GM12878 (cell line): ENCODE data around the gene PPT2.

Source experiments
- CTCF ChIP-seq, 3 experiments: IDR thresholded peaks in 2 of 3; conservative IDR thresholded peaks in 1 of 3; 2 replicates each; pipeline ENCODE4 v1.5.1; 2011; ENCODE audit warnings: low read depth in 3 of 3, low read length in 3 of 3, mild to moderate bottlenecking in 3 of 3, control low read depth in 2 of 3, moderate library complexity in 2 of 3, inconsistent platforms in 1 of 3, mixed read lengths in 1 of 3; ENCODE audit not compliant: control insufficient read depth in 2 of 3, insufficient read depth in 1 of 3; ENCODE audit errors: extremely low read depth in 1 of 3
- ESRRA ChIP-seq: IDR thresholded peaks from 2 replicates; pipeline ENCODE4 v1.6.1; 2012; ENCODE audit warnings: mild to moderate bottlenecking, low read length, improper control_type of control experiment
- EZH2 ChIP-seq: IDR thresholded peaks from 2 replicates; pipeline ENCODE4 v1.6.1; 2012; ENCODE audit warnings: low read depth, mild to moderate bottlenecking, control low read depth, inconsistent platforms, low read length, borderline replicate concordance; ENCODE audit not compliant: control insufficient read depth
- KAT2A ChIP-seq: conservative IDR thresholded peaks from 2 replicates; pipeline ENCODE4 v1.6.1; 2011; ENCODE audit warnings: low read depth, low read length; ENCODE audit not compliant: control insufficient read depth
- NR2C1 ChIP-seq: fragments of 450-650 bp; IDR thresholded peaks from 2 replicates; pipeline ENCODE4 v1.6.1; 2017; ENCODE audit warnings: antibody characterized with exemption, mild to moderate bottlenecking, moderate library complexity
- POLR2AphosphoS5 ChIP-seq: IDR thresholded peaks from 2 replicates; pipeline ENCODE4 v1.6.1; 2011; ENCODE audit warnings: mild to moderate bottlenecking, low read length, inconsistent platforms
- RBBP5 ChIP-seq: fragments of 200-600 bp; sonication (generic); conservative IDR thresholded peaks from 2 replicates; pipeline ENCODE4 v1.6.1; 2016
- REST ChIP-seq: IDR thresholded peaks from 2 replicates; pipeline ENCODE4 v1.6.1; 2012; ENCODE audit warnings: mild to moderate bottlenecking, low read depth, low read length
- RFX5 ChIP-seq: IDR thresholded peaks from 2 replicates; pipeline ENCODE4 v1.6.1; 2011; ENCODE audit warnings: low read depth, low read length, improper control_type of control experiment
- YY1 ChIP-seq: IDR thresholded peaks from 2 replicates; pipeline ENCODE4 v1.6.1; 2011; ENCODE audit warnings: low read depth, mild to moderate bottlenecking, low read length

DNA sequence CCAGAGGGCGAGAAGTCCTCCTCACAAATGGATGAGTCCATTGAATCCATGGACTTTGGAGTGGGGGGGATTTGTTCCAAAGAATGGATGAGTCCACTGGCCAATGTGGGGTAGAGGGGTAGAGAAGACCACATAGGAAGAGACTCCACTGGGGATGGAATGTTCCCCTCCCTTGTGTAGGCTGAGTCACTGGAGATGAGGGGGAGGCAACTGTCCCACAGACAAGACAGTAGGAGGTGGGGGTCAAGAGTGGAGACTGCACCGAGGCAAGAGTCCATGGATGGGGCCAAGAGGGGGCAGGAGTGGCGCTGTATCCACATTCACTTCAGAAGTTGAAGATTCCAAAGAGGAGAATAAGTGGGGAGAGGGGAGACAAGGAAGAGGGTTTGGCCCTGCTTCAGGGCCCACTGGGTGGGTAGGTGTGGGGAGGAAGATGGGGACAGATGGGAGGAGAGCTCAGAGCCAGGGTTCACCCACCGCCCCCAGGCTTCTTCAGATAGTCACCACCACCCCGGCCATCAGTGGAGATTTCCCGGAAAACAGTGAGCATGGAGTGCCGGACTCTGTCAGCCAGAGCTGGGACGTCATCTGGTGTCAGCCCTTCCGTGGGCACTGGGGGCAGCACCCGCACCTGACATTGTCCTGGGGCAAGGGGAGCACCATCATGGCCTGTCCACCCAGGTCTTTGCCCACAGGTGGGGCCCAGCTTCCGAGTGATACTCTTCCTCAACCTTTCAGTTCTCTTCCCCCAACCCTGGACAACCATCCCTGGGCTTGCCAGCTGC lies 15.1 kb downstream of the PPT2 start:
- peak in 1 of 3 experiments; percentile 3; a peak in 1 of 6 replicates for TF ChIP-seq CTCF (IDR thresholded peaks at IDR 0.05 in 2 of 3, conservative IDR thresholded peaks at IDR 0.05 in 1 of 3; ENCODE audit: control insufficient read depth in 2 of 3, extremely low read depth in 1 of 3, insufficient read depth in 1 of 3, low read depth in 3 of 3, low read length in 3 of 3)
- TF ChIP-seq KAT2A, result no peak
- no peak for TF ChIP-seq RFX5
- no peak for TF ChIP-seq EZH2
- no peak for TF ChIP-seq YY1
- TF ChIP-seq RBBP5, result no peak
- no peak for TF ChIP-seq REST
- no peak for TF ChIP-seq NR2C1
- TF ChIP-seq ESRRA, result no peak
- no peak for TF ChIP-seq POLR2AphosphoS5
